Activated CD8-positive, alpha-beta memory T cell treated with anti-CD3 and anti-CD28 coated beads for 48 hours (primary cell): ENCODE measurements around the gene PSMB8.
A peak's percentile ranks its signal among the peaks of the same experiment; 100 is the strongest.
"Not testable (repeated sequence)": the region's sequence is repeated elsewhere in the genome, so short reads cannot be mapped to it uniquely, and the experiment has no call there.

Experiments used
- DNase-seq, 3 experiments: peaks; one replicate each; pipeline ENCODE4 v3.0.0-alpha.2; 2020; ENCODE audit warnings: low read depth in 2 of 3, low spot score in 2 of 3

PSMB8 gene

DNA sequence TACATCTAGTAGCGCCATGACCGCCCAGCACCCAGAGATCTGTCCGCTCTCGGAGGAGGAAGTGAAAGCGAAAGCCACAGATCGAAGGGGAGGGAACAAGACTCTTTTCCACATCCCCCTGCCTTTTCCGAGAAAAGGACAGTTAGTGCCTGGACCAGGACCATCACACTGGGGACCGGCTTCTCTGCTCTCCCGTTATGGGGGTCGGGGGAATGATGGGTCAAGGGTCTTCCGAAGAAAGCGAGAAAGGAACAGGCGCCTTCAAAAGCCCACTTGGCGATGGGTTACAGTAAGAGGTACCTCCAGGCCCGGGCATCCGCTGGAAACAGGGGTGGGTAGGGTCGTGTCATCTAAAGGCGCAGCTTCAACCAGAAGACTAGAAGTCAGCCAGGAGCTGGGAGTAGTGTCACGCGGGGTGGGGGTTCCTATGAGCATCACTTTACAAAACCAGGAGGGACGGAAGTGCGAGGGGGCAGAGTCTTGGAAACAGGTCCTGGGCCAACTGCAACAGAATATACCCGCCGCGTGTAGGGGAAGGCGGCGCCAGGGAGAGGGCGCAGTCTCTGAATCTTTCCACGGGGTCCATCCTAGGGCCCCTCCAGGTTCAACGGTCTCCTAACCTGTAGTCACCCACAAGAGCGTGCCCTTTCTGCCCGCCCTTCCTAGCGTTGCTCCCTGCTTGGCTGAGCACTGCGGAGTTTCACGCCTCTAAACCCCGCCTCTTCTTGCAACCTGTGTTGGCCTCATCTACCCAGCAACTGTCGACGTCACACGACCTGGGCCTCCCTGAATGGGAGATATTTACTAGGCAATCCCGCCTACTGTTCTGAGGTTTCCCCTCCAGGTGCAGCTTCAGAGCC is at the start of gene PSMB8:
Gene PSMB8, minus strand, starts transcription at position 69 of the 860 bp plus-strand sequence. Its CDS starts 51 bp downstream, at position 18.
- peak; percentile 84 to 96 (median 94) for DNase-seq

DNA sequence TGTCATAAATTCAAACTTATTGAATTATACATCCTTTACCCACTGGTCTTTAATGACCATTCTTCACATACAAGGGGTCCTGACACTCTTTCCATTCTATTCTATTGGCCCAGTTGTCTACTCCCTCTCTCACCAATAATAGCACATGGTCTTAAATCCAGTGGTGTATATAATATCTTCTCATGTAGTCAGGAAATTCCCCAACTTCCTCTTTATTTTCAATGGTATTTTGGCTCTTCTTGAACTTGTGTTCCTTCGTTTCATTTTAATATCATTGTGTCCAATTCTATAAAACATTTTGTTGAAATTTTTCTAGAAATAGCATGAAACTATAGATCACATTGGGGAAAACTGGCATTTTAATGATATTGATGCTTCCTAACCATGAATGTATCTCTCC is 47.0 kb upstream of the PSMB8 start:
- DNase-seq = no peak

DNA sequence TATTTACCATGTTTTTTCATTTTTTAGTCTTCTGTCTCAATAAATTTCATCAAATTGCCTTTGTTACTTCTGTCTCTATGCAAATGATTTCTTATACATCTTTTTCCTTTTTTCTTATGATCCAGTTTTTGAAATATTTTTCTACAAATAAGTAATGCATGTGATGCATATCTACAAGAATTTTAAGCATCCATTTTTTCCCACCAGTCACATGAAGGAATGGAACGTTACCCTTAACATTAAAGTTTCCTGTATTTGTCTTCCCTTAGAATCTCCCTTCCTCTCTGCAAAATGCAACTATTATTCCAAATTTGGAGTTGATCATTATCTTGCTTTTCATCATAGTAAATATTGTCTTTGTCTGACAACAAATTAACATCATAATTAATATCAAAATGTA is 45.7 kb upstream of the PSMB8 start:
- no peak for DNase-seq

DNA sequence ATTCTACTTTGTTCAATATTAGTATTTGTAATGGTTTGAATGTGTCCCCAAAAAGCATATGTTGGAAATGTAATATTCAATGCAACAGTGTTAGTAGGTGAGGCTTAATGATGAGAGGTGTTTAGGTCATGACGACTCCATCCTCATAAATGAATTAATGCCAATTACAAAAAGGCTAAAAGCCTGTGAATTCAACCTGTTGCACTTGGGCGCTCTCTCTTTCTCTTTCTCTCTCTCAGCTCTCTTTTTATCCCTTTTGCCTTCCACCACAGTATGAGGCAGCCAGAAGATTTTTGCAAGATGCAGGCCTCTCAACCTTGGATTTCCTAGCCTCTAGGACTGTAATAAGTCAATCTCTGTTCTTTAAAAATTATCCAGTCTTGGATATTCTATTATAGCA is 44.7 kb upstream of the PSMB8 start:
- DNase-seq = no peak

DNA sequence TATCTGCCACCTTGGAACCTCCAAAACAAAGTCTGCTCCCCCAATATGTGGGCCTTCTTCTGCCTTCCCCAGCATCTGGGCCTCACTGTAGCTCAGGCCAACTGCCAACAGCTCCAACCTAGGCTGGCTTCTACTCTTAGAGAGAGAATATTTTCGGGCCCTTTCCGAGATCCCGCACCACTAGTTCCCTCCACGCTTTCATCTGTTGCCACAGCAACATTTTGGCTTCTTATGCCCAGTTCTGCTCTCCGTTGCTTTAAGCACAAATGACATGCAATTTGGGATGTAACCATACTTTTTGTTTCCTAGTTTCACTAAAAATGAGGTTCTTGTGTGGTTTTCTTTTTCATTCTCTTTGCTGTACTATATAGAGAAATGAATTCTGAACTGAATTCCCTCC is 43.8 kb upstream of the PSMB8 start:
- DNase-seq = no peak

DNA sequence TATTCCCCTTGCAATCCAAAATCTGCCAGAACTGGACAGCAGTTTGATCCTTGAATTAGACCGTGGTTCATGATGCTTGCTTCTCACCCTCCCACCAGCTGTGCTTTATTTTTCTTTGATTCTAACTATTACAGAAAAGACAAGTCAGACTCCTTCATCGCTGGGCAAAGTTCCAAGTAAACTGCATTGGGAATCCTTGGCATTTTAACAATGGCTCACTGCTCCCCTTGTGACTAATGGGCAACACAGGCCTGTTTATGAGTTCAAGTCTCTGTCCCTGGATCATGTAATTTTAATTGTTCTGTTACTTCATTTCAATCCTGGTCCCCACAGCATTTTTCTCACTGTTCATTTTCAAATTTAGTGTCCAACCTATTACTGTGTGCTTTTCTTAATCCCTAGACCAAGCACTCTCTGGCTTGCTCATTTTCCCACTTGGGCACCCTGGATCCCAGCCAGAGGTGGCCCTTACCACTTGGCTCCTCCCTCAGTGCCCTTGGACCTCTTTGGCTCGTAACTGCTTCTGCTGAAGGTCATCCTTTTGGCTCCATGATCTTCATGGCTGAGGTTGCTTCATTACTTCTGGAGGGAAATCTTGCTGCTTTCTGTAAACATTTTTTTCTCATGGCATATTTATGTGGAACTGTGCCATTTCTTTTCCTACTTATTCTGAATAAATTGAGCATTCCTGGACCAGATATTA is 43.0 kb upstream of the PSMB8 start:
- no peak for DNase-seq

DNA sequence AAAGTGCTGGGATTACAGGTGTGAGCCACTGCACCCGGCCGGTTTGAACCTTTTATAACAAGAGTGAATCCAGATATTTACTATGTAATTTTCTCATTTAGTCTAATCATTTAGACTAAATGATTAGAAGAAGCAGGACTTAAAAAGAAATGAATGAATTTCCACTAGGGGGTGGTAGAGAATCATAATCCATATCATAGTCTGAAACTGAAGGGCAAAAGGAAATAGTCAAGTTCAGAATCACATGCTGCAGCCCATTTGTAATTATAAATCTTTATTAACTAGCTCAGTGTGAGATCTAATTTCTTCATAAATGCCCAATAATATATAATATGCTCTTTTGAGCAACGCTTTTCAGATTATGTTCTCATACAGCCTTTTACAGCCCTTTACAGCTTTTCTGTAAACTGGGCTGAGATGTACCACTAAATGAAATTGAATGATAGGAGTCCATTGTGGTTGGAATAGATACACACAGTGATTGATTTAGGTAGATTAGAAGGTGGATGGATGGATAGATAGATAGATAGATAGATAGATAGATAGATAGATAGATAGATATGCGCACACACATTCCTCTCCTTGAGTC is 41.9 kb upstream of the PSMB8 start:
- DNase-seq = no peak

DNA sequence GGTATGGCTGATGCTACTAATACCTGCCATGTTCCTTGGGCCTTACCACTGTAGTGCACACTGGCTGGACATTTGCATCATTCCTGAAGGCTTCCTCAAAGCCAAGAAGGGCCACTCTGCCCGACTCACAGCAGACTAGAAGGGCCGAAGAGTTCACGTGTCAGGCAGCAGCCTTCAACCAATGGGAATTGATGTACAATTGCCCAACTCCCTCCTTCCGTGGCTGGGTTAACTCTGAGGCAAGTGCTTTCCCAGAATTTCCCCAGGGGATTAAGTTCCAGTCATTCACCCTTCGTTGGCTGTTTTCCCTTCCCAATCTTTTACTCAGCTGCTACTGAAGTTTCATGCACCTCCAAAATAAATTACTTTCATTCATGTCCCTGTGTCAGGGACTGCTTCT is 39.9 kb upstream of the PSMB8 start:
- DNase-seq = no peak

DNA sequence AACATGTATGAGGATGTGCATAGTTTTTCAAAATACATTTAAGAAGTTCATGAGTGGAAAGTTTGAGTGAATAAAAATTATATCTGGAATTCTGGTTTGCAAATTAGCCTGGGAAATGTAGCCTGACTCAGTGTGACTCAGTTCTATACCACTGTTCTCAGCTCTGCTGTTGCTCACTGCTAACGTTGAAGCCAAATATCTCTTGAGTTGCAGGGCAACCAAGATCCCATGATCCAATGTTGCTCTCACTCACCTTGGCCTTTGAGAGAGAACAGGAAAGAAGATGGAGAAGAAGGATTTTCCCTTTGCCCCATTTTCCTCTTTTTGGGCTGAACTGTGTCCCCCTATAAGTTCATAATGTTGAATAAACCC is 39.0 kb upstream of the PSMB8 start:
- no peak for DNase-seq

DNA sequence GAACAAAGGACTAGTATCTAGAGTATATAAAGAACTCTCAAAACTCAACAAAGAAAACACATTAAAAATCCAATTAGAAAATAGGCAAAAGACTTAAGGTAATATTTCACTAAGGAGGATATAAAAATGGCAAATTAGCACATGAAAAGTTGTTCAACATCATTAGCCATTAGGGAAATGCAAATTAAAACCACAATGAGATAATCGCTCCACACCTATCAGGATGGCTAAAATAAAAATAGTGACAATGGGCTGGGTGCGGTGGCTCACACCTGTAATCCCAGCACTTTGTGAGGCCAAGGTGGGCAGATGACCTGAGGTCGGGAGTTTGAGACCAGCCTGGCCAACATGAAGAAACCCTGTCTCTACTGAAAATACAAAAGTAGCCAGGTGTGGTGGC is 37.1 kb upstream of the PSMB8 start:
- DNase-seq = not testable (repeated sequence)

DNA sequence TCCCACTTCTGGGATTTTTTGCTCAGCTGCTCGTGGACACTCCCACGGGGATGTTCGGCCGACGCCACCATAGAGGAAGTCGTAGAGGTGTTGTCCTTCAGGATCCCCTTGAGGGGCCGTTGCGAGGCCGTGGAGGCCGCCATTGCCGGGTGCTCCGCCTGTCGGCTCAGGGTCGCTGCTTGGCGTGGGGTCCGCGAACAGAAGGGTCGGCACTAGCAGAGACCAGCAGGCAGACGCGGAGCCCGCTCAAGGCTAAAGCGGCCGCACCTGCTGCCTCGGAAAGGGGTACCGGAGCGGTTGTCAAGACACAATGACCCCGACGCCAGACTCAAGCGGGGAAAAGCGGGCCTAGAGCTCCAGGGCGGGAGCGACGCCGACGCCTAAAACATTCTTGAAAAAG is 35.8 kb upstream of the PSMB8 start:
- DNase-seq = no peak

DNA sequence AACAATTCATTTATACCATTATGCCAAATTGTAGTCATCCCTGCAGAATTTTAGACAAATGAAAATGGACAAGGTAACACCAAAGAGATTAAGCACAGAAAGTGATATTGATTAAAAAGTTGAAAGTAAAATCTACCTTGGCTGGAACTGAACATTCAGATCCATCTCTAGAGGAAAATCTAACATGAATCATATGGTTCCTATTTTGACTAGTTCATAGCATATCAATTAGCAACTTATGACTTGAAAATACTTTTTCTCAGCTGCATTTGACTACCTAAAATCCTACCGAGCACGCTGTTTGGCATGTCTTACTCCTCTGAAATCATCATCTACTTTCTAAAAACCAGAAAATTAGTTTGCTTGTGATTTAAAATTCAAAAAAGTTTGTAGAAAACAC is 32.8 kb upstream of the PSMB8 start:
- no peak for DNase-seq

DNA sequence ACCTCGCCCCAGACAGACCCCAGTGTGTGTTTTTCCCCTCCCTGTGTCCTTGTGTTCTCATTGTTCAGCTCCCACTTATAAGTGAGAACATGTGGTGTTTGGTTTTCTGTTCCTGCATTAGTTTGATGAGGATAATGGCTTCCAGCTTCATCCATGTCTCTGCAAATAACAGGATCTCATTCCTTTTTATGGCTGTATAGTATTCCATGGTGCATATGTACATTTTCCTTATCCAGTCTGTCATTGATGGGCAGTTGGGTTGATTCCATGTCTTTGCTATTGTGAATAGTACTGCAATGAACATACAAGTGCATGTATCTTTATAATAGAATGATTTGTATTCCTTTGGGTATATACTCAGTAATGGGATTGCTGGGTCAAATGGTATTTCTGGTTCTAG is 30.1 kb upstream of the PSMB8 start:
- not testable (repeated sequence) for DNase-seq

DNA sequence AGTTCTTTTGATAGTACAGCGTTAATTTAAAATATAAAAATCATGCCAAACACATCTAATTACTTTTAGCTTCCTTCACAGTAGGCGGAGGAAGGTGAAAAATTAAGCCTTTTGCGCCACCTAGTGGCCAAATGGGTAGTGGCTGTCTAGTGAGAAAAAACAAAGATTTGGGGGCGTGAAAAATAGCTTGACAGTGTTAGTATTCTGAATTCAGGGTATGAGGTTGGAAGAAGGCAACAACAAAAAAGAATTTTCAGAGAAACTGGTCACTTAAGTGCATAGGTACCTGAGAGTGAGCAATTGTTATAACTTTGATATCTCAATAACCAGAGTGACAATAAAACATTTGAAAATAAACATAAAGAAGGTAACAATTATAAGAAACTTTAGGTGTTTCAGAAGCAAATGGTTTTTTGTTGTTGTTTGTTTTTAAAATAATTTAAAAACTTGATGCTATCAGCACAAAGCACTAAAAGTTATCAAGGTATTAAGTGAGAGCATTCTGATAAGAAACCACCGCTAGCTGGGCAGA is 24.5 kb upstream of the PSMB8 start:
- peak; percentile 52 to 89 (median 73) for DNase-seq

DNA sequence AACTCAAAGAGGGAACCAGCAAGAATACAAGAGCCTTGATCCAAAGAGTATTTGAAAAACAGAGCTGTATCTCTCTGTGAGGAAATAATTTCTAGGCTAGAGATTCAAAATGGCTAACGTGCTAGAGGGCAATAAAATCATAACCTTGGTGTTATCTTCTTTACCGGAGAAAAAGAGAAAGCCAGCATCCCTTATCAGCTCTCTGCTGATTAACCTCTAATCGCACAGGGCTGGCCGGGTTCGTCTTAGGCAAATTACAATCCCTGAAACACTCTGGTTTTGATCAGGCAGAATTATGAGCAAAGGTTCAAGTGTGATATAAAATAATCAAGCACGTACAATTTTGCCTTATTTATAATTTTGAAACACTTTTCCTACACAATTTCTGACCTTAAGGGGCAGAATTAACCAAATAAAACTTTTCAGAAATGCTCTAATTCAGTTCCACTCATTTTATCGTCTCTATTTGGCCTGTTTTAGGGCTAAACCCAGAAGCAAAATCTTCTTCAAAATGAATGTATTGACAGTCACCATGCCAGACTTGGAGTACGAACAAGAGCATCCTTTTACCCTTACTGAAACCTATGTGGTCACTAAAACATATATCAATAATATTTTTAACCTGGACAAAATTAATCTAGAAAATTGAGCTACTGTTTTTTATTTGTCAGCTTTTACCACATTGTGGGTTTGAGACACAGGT is 23.9 kb upstream of the PSMB8 start:
- DNase-seq = no peak

DNA sequence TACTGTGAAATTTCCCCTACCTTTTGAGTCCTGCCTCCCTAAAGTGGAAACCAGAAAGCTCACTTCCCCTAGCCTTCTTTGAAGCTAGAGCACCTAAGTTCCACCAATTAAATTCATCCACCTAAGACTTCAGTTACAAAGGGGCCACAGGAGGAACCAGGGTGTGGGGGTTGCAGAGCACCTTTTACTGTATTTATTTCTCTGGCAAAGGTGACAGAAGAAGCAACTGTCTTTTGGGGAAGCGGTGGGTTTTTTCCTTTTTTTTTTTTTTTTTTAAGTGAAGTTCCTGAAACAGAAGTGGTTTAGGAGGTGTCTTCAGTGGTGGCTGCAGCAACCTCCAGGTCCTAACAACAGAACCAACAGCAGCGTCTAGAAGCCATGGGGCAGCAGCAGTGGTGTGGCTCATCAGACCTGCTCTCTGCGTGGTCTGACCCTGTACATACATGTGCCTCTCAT is 23.2 kb upstream of the PSMB8 start:
- no peak for DNase-seq

DNA sequence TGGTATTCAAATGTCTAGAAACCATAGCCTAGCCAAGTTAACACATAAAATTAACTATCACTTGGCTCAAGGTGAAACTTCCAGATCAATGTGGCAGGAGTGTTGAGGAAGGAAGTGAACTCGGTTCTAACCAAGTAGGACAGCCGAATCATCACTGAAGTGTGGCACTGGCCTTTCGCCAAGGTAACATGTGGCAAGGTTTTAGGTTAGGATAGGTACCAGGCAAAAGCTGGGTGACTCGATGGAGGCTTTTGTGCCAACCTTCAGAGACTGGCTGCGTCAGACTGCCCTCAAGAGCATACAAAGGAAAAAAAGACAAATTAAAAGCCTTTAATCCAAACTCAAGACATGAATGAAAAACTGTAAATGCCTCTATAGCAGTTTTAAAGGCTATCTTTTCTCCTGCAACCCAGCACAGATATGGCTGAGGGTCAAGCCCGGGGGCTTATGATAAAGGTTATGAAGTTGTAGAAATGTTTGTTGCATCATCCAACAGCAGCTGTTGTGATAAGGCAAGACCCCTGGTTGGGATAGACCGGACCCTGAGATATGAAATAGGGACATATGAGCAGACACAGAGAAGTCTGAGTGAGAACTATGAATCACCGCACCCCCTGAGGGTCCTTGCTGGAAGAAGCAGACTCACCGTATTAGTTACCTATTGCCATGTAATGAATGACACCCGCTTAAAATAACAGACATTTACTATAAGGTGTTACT is 22.0 kb upstream of the PSMB8 start:
- DNase-seq = no peak

DNA sequence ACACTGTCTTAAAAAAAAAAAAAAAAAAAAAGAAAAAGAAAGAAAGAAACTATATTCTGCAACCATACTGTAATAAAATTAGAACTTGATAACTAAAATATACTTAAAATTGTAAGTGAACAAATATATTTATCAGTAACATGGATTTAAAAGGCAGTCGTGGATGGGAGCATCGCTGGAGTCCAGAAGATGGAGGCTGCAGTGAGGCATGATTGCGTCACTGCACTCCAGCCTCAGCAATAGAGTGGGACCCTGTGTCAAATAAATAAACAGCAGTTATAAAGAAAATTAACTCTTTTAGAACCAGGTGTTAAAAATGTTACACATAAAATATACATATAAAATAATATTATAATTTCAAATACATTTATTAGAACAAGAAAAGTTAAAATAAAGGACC is 18.9 kb upstream of the PSMB8 start:
- DNase-seq = no peak

DNA sequence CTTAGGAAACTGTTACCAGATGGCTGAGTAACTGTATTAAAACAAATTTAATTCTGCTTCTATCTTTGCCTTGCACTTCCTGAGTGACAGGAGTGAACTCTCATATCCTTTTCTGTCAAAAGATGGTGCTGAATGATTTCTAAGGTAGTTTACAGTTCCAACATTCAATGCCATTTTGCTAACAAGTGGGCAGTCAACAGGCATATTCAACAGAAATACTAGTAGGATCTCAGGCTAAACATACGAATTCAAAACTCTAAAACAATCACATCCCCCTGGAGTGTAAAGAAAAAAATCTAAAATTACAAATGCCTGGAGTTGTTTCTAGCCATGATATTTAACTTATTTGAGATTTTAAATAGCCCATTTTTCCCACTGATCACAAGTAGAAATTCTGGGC is 16.8 kb upstream of the PSMB8 start:
- no peak for DNase-seq

DNA sequence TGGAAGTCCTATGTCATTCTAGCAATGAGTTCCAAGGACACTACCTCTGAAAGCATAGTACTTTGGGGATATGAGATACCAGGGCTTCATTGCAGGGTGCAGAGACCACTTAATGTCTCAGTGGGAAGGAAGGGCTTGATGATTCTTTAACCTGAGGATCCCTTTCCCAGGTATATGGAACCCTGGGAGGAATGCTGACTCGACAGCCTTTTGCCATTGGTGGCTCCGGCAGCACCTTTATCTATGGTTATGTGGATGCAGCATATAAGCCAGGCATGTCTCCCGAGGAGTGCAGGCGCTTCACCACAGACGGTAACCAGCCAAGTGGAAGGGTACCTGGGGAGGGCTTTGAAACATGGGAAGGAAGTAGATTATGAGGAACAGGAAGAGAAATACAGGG is 14.3 kb upstream of the PSMB8 start:
- DNase-seq = no peak
